ENCODE measurements around the gene TMEM221. TPM values are rescaled to one million over a fixed set of nuclear protein-coding genes. Genes with fewer than 3 reads are reported as not detected.

TMEM221 gene
- total RNA-seq, 2 experiments from 2014 or later, result not detected

- H3K27me3 Mint-ChIP-seq, result peaks cover 9% of the 10 kb centered on the region
- no peak for DNase-seq
- peaks cover 32% of the 10 kb centered on the region for H3K4me1 Mint-ChIP-seq
- peak overlapping the region; percentile 91 for H3K27ac Mint-ChIP-seq
- ChIA-PET CTCF (interaction anchor here (1.2 kb wide), 1 partner anchor 14 kb away, joined by 3 read pairs; no protein-coding TSS in a partner anchor), POLR2A (no interaction called here)
- H3K9me3 Mint-ChIP-seq, result no peaks in the 10 kb centered on the region
- H3K4me3 Mint-ChIP-seq, result peak overlapping the region; percentile 87
- H3K36me3 Mint-ChIP-seq (ENCODE audit: low read depth), result no peaks in the 10 kb centered on the region
These were observed 20.6 kb upstream of the TMEM221 start for GRCh38 chr19:17469092-17469480.

- POLR2A ChIA-PET, result no interaction called here
- CTCF ChIA-PET, result interaction anchor here (1.2 to 1.5 kb wide), 2 partner anchors 14 to 55 kb away, joined by 3 read pairs; no protein-coding TSS in a partner anchor
- H3K4me1 Mint-ChIP-seq, result peaks cover 32% of the 10 kb centered on the region
- H3K9me3 Mint-ChIP-seq, result no peaks in the 10 kb centered on the region
- H3K27me3 Mint-ChIP-seq, result peaks cover 11% of the 10 kb centered on the region
- H3K27ac Mint-ChIP-seq, result no peak overlapping the region
- H3K4me3 Mint-ChIP-seq, result peak overlapping the region; percentile 87
- no peaks in the 10 kb centered on the region for H3K36me3 Mint-ChIP-seq (ENCODE audit: low read depth)
- no peak for DNase-seq
These were observed 20.0 kb upstream of the TMEM221 start for GRCh38 chr19:17468302-17469091.

- POLR2A ChIA-PET, result no interaction called here
- Mint-ChIP-seq H3K27ac (no peak overlapping the region), H3K4me3 (no peak overlapping the region), H3K4me1 (peaks cover 25% of the 10 kb centered on the region), H3K36me3 (ENCODE audit: low read depth) (no peaks in the 10 kb centered on the region), H3K9me3 (no peaks in the 10 kb centered on the region), H3K27me3 (peaks cover 11% of the 10 kb centered on the region)
- CTCF ChIA-PET, result interaction anchor here (1.1 to 2.6 kb wide), 4 partner anchors 29 to 76 kb away, joined by 3 to 7 read pairs (median 3); no protein-coding TSS in a partner anchor
- no peak for DNase-seq
These were observed 19.2 kb upstream of the TMEM221 start for GRCh38 chr19:17467471-17468301.

- Mint-ChIP-seq H3K4me1 (peaks cover 25% of the 10 kb centered on the region), H3K4me3 (no peak overlapping the region), H3K27ac (peak overlapping the region; percentile 31), H3K27me3 (peaks cover 10% of the 10 kb centered on the region), H3K9me3 (no peaks in the 10 kb centered on the region), H3K36me3 (ENCODE audit: low read depth) (no peaks in the 10 kb centered on the region)
- DNase-seq, result no peak
- CTCF ChIA-PET, result interaction anchor here (0.6 to 2.6 kb wide), 7 partner anchors 30 to 240 kb away, joined by 3 to 7 read pairs (median 3); partner anchors contain the start of genes MVB12A and OCEL1
- POLR2A ChIA-PET, result no interaction called here
These were observed 18.0 kb upstream of the TMEM221 start for GRCh38 chr19:17466487-17466850.

GRCh38 chr19:17460372-17461230 is 12.1 kb upstream of the TMEM221 start, which contains the start of gene NXNL1:
Gene NXNL1 (minus strand): TSS chr19:17460926. CDS start chr19:17460869, 57 bp downstream.
- no peak for DNase-seq
- ChIA-PET POLR2A (no interaction called here), CTCF (no interaction called here)
- H3K9me3 Mint-ChIP-seq, result no peaks in the 10 kb centered on the region
- H3K36me3 Mint-ChIP-seq (ENCODE audit: low read depth), result no peaks in the 10 kb centered on the region
- no peak within 1 kb of the TSS for H3K4me3 Mint-ChIP-seq
- H3K4me1 Mint-ChIP-seq, result no peaks in the 10 kb centered on the region
- no peak within 1 kb of the TSS for H3K27ac Mint-ChIP-seq
- peaks cover 21% of the 10 kb centered on the region for H3K27me3 Mint-ChIP-seq

- ChIA-PET POLR2A (no interaction called here), CTCF (interaction anchor here (0.6 kb wide), 1 partner anchor 85 kb away, joined by 4 read pairs; no protein-coding TSS in a partner anchor)
- no peak overlapping the region for H3K27ac Mint-ChIP-seq
- no peaks in the 10 kb centered on the region for H3K36me3 Mint-ChIP-seq (ENCODE audit: low read depth)
- H3K4me3 Mint-ChIP-seq, result no peak overlapping the region
- H3K4me1 Mint-ChIP-seq, result no peaks in the 10 kb centered on the region
- H3K27me3 Mint-ChIP-seq, result peaks cover 29% of the 10 kb centered on the region
- no peak for DNase-seq
- H3K9me3 Mint-ChIP-seq, result no peaks in the 10 kb centered on the region
These were observed 10.5 kb upstream of the TMEM221 start for GRCh38 chr19:17458970-17459369.

GRCh38 chr19:17457616-17458015 is 9.1 kb upstream of the TMEM221 start:
- Mint-ChIP-seq H3K4me3 (no peak overlapping the region), H3K9me3 (peaks cover 3% of the 10 kb centered on the region), H3K27me3 (peaks cover 32% of the 10 kb centered on the region), H3K36me3 (ENCODE audit: low read depth) (peaks cover 2% of the 10 kb centered on the region), H3K27ac (no peak overlapping the region), H3K4me1 (no peaks in the 10 kb centered on the region)
- ChIA-PET CTCF (interaction anchor here (0.6 kb wide), 1 partner anchor 202 kb away, joined by 4 read pairs; no protein-coding TSS in a partner anchor), POLR2A (no interaction called here)
- DNase-seq, result no peak

- Mint-ChIP-seq H3K27ac (no peak overlapping the region), H3K4me3 (no peak overlapping the region), H3K27me3 (peaks cover 36% of the 10 kb centered on the region), H3K36me3 (ENCODE audit: low read depth) (peaks cover 2% of the 10 kb centered on the region), H3K4me1 (no peaks in the 10 kb centered on the region), H3K9me3 (peaks cover 3% of the 10 kb centered on the region)
- POLR2A ChIA-PET, result no interaction called here
- no peak for DNase-seq
- CTCF ChIA-PET, result no interaction called here
These were observed 7.7 kb upstream of the TMEM221 start for GRCh38 chr19:17456127-17456526.

GRCh38 chr19:17455308-17456123 is 7.0 kb upstream of the TMEM221 start:
- Mint-ChIP-seq H3K27ac (no peak overlapping the region), H3K9me3 (peaks cover 3% of the 10 kb centered on the region), H3K4me3 (no peak overlapping the region), H3K27me3 (peaks cover 36% of the 10 kb centered on the region), H3K36me3 (ENCODE audit: low read depth) (peaks cover 2% of the 10 kb centered on the region), H3K4me1 (peaks cover 5% of the 10 kb centered on the region)
- ChIA-PET CTCF (interaction anchor here (0.6 to 1.4 kb wide), 2 partner anchors 9 to 236 kb away, joined by 6 to 8 read pairs; no protein-coding TSS in a partner anchor), POLR2A (no interaction called here)
- DNase-seq, result no peak

GRCh38 chr19:17454576-17455071 is 6.2 kb upstream of the TMEM221 start:
- peaks cover 2% of the 10 kb centered on the region for H3K36me3 Mint-ChIP-seq (ENCODE audit: low read depth)
- H3K4me3 Mint-ChIP-seq, result no peak overlapping the region
- H3K4me1 Mint-ChIP-seq, result peaks cover 13% of the 10 kb centered on the region
- peaks cover 3% of the 10 kb centered on the region for H3K9me3 Mint-ChIP-seq
- H3K27me3 Mint-ChIP-seq, result peaks cover 44% of the 10 kb centered on the region
- DNase-seq, result no peak
- H3K27ac Mint-ChIP-seq, result no peak overlapping the region
- ChIA-PET CTCF (interaction anchor here (0.6 to 1.4 kb wide), 3 partner anchors 10 to 40 kb away, joined by 3 to 8 read pairs (median 4); no protein-coding TSS in a partner anchor), POLR2A (no interaction called here)

GRCh38 chr19:17451820-17452219 is 3.4 kb upstream of the TMEM221 start:
- H3K4me1 Mint-ChIP-seq, result peaks cover 19% of the 10 kb centered on the region
- peaks cover 46% of the 10 kb centered on the region for H3K27me3 Mint-ChIP-seq
- H3K9me3 Mint-ChIP-seq, result peaks cover 3% of the 10 kb centered on the region
- no peak overlapping the region for H3K4me3 Mint-ChIP-seq
- DNase-seq, result no peak
- ChIA-PET CTCF (no interaction called here), POLR2A (no interaction called here)
- H3K27ac Mint-ChIP-seq, result no peak overlapping the region
- peaks cover 2% of the 10 kb centered on the region for H3K36me3 Mint-ChIP-seq (ENCODE audit: low read depth)

All from activated CD4-positive, alpha-beta T cell treated with anti-CD3 and anti-CD28 coated beads, Interleukin-2, amount 10 ng/mL, durations not matched to agents 7 days and 5 days (primary cell).